ENCODE data around the gene SMCO3.

The SMCO3 gene

GRCh38 chr12:14814014-14814413, at the start of gene SMCO3:
Gene SMCO3 (minus strand): TSS chr12:14814182. CDS start chr12:14806680, 7,502 bp downstream.
- no peak for DNase-seq

DNA sequence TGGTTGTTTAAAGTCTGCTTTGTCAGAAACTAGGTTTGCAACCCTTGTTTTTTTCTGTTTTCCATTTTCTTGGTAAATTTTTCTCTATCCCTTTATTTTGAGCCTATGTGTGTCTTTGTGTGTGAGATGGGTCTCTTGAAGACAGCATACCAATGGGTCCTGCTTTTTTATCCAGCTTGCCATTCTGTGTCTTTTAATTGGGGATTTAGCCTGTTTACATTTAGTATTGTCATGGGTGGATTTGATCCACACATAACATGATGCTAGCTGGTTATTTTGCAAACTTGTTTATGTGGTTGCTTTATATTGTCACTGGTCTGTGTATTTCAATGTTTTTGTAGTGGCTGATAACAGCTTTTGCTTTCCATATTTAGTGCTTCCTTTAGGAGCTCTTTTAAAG, 46.5 kb upstream of the SMCO3 start:
- no peak for DNase-seq

DNA sequence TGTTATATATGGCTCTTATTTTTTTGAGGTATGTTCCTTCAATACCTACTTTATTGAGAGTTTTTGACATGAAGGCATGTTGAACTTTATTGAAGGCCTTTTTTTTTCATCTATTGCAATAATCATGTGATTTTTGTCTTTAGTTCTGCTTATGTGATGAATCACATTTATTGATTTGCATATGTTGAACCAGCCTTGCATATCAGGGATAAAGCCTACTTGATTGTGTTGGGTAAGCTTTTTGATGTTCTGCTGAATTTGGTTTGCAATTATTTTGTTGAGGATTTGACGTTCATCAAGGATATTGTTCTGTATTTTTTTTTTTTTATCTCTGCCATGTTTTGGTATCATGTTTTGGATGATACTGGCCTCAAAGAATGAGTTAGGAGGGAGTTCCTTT, 44.5 kb upstream of the SMCO3 start:
- DNase-seq, result no peak

GRCh38 chr12:14854586-14855183, 40.7 kb upstream of the SMCO3 start:
- peak; percentile 66 for DNase-seq

GRCh38 chr12:14853961-14854360, 40.0 kb upstream of the SMCO3 start:
- DNase-seq, result no peak

GRCh38 chr12:14852880-14853279, 38.9 kb upstream of the SMCO3 start:
- no peak for DNase-seq

GRCh38 chr12:14850929-14851663, 37.1 kb upstream of the SMCO3 start:
- no peak for DNase-seq

GRCh38 chr12:14849661-14850060, 35.7 kb upstream of the SMCO3 start:
- DNase-seq, result no peak

- DNase-seq, result no peak
Observed at GRCh38 chr12:14846876-14847580, 33.0 kb upstream of the SMCO3 start.

GRCh38 chr12:14846042-14846587, 32.1 kb upstream of the SMCO3 start:
- no peak for DNase-seq

DNA sequence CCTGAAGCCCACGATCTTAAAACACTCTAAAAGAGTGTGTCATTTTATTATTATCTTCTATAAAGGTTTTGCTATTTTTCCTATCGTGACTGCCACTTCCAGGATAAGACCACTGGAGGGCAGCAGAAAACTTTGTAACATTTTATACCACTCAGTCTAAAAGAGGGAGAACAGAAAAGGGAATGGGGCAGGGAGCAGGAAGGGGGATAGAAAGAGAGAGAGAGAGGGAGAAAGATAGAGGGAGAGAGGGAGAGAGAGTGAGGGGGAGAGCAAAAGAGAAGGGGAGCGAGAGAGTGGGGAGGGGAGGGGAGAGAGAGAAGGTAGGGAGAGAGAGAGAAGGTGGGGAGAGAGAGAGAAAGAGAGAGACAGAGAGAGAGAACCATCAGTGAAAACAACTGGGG, 31.4 kb upstream of the SMCO3 start:
- peak; percentile 57 for DNase-seq

DNA sequence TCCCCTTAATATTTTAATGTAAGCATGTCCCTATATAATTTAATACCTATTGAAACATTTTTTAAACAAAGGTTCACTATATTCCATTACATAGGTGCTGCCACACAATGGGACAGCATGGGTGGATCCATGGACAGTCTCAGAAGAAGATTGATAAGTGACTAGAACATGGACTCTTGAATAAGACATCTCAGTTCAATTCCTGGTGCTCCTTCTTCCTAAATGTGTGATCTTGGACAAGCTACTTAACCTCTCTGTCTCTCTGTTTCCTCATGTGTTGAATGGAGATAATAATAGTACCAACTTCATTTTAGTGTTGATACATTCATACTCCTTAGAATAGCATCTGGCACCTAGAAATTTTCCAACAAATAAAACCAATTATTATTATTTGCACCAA, 30.4 kb upstream of the SMCO3 start:
- no peak for DNase-seq

DNA sequence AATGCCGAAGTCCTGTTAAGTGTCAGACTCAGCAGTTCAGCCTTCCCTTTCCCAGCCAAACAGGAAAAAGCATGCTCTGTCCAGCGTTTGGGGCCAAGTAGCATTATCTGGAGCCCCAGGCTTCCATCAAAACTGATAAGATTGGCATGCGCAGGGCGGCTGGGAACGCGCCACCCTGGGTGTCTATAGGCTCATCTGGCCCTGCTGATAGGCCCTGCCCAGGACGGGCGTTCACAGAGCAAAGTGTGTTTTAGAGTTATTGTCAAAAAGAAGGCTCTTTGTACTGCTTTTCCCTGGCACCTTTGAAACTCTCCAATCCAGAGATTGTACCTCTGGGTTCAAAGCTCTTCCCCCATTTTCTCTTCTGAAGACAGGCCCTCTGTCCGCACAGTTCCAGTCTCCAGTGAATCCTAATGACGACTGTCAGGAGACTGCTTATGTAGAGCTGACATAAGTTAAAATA, 29.5 kb upstream of the SMCO3 start, which contains the start of gene ART4:
ART4 (minus strand) TSS at position 102 of the 463 bp plus-strand sequence. CDS start 413 bp downstream, outside the sequence.
- no peak for DNase-seq

DNA sequence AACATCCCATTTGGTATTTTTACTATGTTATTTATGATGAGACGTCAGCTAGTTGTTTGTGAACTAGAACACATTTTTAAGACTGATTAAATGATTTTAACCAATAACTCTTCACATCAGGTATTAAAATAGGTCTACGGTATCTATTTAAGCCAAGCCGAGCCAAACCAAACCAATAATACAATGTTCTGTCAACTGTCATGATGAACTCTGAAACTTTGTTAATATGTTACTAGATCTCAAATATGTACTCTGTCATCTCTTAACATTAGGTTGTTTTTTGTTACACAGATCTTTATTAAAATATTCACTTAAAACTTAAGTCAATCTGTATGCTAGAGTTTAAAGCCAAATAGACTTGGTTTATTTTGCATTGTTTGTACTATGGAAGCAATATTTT, 28.3 kb upstream of the SMCO3 start:
- no peak for DNase-seq

- no peak for DNase-seq
Observed at GRCh38 chr12:14841761-14842160, 27.8 kb upstream of the SMCO3 start.

DNA sequence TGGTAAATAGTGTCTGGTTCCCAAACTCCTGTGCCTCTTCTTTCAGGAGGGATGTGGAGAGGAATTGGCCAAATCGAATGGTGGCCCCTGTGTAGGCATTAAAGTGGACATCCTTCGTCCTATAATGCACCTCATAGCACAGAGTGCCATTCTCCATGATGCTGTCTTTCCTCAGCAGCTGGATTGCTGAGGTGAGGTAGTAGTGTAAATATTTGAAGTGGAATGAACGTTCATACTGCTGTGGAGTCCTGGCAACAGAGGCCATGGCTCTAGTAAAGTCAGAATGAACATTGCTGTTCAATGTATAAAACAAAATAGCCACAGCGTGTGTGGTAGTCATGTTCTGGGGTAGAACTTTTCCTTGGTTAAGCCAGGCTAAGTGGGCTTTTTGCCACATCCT, 26.6 kb upstream of the SMCO3 start:
- no peak for DNase-seq

DNA sequence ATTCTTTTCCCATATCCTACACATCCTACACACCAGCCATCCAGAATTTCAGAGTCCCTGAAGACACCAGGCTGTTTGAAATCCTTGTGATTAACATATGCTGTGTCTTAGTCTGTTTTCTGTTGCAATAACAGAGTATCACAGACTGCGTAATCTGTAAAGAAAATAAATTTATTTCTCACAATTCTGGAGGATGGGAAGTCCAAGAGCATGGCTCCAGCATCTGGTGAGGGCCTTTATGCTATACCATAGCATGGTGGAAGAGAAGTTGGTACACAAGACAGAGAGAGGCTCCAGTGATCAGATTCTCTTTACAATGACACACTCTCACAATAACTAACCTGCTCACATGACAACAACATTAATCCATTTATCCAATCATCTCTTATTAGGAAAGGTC, 25.3 kb upstream of the SMCO3 start:
- DNase-seq, result no peak

GRCh38 chr12:14836336-14837210, 22.6 kb upstream of the SMCO3 start:
- DNase-seq, result no peak

- no peak for DNase-seq
Observed at GRCh38 chr12:14834509-14834908, 20.5 kb upstream of the SMCO3 start.

GRCh38 chr12:14833952-14834351, 20.0 kb upstream of the SMCO3 start:
- no peak for DNase-seq

GRCh38 chr12:14833336-14833735, 19.4 kb upstream of the SMCO3 start:
- no peak for DNase-seq

DNA sequence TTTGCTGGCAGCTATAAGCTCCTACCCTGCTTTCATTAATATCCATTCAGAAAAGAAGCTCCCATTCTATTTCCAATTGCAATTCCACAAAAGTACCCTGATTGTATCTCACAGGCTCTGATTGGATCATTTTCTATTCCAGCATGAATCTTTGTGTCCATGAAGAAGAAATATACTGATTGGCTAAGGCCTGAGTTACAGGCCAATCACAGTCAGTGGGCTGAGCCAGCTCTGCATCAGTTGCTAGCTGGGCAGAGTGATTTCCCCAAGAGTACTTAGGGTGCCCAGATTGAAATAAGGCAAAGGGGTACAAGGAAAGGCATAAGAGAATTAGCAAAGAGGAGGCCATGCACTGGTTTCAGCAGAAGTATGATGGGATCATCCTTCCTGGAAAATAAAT, 14.9 kb upstream of the SMCO3 start:
- DNase-seq, result no peak

DNA sequence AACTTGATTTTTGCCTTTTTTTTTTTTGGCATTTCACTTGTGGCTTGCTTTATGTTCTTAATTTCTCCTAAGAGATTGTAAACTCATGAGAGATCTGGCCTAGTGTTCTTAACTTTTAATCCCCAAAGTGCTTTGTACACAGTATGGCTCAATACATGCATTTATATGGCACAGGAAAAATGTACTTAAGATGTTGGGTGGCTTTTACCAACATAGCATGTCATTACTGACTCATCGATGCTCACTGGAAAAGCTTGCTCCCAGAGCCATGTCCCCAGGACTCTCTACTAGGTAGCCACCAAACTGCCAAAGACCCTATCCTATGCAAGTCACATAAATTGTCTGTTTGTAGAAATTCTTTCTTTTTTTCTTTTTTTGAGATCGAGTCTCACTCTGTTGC, 13.1 kb upstream of the SMCO3 start:
- DNase-seq, result no peak

All from NCI-H1092 treated with DMSO at 0.1 percent for 48 hours (cell line).